GM12872 (cell line): ENCODE results near the gene TEAD1.

Experiments
- CTCF ChIP-seq: IDR thresholded peaks from 3 replicates; pipeline ENCODE4 v1.5.1; 2011; ENCODE audit warnings: low read depth, mild to moderate bottlenecking, low read length, moderate library complexity; ENCODE audit not compliant: insufficient read depth

The TEAD1 gene

DNA sequence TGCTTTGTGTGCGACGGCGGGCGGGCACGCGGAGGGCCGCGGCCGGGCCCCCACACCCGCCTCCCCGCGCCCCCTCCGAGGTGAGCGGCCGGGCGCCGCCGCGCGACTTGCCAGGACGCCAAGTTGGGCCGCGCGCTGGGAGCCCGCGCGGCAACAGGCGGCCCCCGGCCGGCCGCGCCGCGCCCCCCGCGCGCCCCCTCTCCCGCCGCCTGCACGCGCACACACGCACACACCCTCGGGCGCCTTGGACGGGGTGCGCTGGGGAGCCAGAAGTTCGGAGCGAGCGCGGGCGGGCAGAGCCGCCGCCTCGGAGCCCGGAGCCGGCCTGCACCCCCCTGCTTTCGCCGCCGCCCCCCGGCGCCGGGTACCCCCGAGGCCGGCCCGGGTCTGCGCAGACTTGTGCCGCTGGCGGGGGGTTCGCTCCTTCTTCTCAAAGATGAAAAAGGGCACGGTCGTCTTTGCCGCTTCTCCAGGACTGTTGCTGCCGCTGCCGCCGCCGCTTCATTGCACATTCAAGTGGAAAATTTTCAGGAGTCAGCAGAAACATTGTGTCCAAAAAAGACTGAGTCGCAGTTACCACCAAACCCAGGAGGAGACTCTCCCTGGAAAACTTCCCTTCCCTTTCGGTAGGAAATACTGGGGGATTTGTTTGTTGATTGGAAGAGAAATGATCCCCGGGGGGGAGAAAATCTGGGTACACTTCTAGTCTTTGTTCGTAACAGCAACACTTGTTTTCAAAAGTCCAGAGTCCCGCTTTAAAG, 895 bp downstream of the TEAD1 start:
- TF ChIP-seq CTCF: no peak

GRCh38 chr11:12675951-12676711, 1.9 kb downstream of the TEAD1 start:
- no peak for TF ChIP-seq CTCF

DNA sequence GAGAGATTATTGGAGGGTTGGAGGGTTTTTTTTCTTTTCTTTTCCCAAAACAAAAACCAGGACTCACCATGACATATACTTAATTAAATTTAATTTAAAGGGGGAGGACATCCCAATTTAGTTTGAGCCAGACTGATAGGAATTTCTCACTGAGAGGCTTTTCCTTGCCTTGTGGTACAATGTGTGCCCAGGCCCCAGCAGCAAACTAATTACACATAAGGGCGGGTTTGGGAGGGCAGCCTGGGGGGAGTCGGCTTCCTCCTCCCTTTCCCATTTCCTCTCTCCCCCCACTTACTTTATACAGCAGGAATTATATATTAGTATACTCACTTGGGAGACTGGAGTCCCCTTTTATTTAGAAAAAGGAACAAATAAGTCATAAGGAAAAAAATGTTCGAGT, 2.9 kb downstream of the TEAD1 start:
- no peak for TF ChIP-seq CTCF

DNA sequence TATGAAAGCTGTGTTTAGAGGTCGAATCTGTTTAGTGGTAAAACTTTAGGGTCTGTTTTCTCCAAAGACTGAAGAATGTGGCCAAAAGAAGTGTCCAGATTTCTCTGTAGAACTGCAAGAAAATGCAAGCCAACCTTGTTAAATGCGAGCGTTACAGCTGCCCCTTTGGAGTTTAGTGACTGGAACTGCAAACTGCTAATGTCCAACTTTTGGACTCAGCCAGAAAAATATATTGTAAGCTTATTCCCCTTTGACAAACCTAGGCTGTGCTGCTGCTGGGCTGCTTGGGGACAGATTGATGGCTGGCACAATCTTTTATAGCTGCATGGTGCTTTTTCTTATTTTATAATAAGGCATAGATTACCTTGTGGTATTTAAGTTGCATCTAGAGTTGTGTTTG, 3.9 kb downstream of the TEAD1 start:
- TF ChIP-seq CTCF: no peak

- TF ChIP-seq CTCF: no peak
Observed at GRCh38 chr11:12678991-12679390, 4.8 kb downstream of the TEAD1 start.

DNA sequence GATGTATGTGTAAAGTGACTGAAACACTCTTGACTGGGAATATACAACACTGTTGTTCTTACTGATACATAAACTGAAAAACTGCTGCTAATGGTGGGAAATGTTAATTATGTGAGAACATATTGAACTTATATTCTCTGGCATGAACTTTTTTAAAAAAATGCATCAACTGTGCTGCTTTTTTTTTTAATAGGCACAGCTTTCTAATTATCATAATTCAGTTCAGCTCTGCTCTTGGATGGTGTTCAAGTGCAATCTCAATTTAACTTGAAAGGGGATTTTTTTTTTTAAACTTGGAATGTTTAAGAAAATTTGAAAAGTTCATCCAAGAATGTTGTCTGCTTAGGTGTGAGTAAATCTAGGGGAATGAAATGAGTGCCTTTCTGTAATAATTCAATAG, 5.2 kb downstream of the TEAD1 start:
- TF ChIP-seq CTCF: no peak

DNA sequence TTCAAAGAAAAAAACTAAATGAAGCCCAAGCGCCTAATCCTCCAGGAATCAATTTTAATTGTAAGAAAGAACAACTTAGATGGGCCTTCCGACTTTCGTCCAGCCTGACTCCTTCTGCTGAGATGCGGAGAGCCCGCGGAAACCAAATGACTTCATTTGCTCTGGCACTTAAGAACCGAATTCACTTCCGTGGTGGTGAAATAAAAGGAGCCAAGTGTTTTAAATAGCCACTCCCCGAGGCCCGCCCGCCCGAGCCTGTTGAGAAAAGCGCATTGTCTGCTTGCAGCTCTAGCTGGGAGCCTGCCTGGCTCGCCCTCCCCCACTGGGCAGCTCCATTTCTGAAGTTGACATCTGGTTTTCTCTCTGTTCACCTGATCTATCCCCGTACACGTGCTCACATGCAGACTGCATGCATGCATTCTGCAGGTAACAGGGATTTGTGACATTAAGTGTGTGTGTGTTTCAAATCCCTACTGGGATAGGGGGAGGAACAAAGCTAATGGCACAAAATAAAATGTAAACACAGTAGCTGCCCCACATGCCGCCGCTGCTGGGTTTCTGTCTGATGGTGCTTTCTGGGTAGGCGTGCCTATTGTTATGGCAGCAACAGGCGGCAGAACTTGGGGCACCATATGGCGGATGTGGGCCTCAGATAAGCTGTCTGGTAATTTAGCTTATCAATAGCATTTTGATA, 6.2 kb downstream of the TEAD1 start:
- no peak for TF ChIP-seq CTCF
